ENCODE measurements around the gene HSD3B7.

HSD3B7 gene

DNA sequence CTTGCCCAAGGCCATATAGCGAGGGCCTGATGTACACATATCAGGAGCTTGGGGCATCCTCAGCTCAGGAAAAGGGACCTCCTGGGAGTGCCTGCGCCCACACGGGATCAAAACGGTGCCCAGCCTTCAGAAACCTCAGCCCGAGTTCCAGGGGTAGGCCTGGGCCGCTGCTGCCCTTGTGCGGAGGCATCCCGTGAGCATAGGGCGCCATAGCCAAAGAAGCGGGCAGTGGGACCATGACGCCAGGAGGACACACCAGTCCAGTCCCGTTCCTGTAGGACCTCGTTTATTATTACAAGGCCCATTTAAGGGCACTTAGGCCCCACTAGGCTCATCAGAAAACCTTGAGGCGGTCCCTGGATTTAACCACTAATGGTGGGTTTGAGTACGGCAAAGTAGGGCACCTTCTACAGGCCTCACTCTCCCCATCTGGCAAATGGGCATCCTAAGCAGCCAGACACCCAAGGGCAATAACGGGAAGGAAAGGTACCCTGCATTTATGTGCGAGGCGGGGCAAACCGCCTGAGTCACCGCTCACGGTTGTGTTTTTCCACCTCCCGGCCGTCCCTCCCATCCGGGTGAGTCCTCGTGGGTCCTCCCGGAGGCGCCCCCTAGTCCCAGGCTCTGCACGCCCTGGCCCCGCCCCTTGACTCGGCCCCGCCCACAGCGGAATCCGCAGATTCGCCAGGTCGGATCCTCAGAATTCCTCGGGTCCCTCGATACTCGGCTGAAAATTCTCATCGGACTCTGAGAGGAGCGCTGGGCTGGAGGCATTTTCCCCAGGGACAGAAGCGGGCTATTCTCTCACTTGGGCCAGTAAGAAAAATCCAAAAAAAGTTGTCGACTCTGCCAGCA is 28.2 kb upstream of the HSD3B7 start:
- peak; percentile 76 to 77 for DNase-seq (ENCODE audit: low read depth in 2 of 2, low spot score in 1 of 2)

DNA sequence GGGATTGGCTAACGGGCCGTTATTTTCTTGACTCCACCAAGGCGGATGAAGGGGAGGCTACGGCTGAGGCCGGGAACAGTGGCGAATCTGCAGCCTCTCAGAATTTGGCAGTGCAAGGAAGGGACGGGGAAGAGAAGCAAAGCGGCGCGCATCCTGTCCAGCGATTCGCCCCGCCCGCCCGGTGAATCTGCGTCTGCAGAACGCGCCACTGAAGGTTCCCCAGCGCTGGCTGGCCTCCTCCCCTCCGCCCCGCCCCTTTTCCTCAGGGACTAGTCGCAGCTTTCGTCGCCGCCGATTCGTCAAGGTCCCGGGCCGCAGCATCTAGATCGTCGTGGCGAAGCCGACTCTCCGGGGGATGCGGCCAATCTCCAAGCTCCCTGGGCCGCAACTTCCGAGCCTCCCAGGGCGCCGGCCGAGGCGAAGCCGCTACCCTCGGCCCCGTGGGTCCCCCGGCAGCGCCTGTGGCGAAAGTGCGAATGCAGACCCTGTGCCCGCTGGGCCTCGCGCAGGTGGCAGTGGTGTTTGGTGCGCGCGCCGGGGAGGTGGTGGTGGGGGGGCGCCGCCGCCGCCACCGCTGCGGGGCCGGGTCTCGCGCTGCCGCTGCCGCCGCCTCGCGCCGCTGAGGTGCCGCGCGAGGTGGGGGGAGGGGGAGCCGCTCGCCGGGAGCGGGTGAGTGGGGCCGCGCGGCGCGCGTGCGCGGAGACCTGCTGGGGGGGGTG is 27.4 kb upstream of the HSD3B7 start, which contains the start of gene SETD1A:
Gene SETD1A, plus strand, starts transcription at position 299 of the 719 bp plus-strand sequence. CDS start 978 bp downstream, outside the sequence.
- peak; percentile 97 to 98 for DNase-seq (ENCODE audit: low read depth in 2 of 2, low spot score in 1 of 2)

DNA sequence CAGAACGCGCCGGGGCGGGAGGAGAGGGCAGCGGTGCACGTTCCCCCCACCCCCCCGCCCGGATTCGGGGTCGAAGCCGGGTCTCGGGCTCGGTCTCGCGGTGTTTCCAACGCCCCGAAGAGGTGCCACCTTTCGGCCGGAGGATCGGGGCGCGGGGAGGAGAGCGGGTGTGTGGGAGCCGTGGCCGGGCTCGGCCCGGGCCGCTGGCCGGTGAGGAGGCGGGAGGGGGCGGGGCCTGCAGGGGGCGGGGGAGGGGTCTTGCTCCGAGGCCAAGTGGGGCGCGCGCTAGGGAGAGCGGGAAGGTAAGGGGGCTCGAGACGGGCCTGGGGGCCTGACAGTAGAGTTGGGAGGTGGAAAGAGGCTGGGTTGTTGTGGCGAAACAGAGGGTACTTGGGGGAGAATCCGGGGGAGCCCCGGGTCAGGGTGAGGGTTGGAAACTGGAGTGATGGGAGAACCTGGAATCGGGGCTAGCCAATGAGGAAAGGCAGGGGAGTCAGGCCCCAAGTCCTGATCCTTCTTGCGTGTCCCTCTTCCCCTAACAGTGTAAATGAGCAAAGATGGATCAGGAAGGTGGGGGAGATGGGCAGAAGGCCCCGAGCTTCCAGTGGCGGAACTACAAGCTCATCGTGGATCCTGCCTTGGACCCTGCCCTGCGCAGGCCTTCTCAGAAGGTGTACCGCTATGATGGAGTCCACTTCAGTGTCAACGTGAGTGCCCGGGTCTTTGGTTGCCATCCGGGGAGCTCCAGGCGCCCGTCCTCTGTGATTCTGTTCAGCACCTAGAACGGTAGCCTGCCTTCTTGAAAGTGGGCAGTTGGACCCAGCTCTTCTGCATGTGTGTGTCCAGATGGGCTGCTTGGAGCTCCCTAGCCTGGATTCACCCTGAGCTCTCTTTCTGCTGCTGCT is 26.6 kb upstream of the HSD3B7 start:
- DNase-seq (ENCODE audit: low read depth in 2 of 2, low spot score in 1 of 2), result peak in 1 of 2 donors; percentile 19

DNA sequence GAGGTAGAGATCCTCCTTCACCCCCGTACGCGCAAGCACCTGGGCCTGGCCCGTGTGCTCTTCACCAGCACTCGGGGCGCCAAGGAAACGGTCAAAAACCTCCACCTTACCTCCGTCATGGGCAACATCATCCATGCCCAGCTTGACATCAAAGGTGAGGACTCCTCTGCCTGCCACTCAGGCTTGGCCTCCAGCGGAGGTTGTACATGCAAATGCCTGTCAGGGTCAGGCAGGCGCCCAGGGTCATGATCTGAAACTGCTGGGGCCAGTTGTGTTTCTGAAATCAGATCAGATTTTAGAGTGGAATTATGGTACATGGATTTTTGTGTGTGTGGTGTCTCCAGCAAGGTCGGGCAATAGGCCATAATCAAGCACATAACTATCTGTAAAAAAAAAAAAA is 23.6 kb upstream of the HSD3B7 start:
- DNase-seq (ENCODE audit: low read depth in 2 of 2, low spot score in 1 of 2), result no peak

DNA sequence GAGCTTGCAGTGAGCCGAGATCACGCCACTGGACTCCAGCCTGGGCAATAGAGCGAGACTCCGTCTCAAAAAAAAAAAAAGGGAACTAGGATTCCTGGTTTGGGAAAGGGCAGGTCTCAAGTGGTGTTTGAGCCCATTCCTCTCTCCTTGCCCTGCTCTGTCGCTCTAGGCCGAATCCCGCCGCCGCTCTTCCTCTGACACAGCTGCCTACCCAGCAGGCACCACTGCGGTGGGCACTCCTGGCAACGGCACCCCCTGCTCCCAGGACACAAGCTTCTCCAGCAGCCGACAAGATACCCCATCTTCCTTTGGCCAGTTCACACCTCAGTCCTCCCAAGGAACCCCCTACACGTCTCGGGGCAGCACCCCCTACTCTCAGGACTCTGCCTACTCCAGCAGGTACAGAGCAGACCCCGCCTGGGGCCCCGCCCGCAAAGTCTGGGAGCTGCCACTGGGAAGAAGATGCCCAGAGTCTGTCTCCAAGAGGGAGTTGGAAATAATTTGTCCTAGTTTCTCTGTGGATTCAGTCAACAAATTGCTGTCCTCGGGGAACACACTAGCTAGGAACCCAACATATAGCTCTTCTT is 21.0 kb upstream of the HSD3B7 start:
- no peak for DNase-seq (ENCODE audit: low read depth in 2 of 2, low spot score in 1 of 2)

DNA sequence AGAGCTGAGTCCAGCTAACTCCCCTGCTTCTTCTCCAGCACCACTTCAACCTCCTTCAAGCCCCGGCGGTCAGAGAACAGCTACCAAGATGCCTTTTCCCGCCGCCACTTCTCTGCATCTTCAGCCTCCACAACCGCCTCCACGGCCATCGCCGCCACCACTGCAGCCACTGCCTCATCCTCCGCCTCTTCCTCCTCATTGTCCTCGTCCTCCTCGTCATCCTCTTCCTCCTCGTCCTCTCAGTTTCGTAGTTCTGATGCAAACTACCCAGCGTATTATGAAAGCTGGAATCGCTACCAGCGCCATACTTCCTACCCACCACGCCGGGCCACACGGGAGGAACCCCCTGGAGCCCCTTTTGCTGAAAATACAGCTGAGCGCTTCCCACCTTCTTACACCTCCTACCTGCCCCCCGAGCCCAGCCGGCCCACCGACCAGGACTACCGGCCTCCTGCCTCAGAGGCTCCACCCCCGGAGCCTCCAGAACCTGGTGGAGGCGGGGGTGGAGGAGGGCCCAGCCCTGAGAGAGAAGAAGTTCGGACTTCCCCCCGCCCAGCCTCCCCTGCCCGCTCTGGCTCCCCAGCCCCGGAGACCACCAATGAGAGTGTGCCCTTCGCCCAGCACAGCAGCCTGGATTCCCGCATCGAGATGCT is 20.3 kb upstream of the HSD3B7 start:
- DNase-seq (ENCODE audit: low read depth in 2 of 2, low spot score in 1 of 2), result no peak

DNA sequence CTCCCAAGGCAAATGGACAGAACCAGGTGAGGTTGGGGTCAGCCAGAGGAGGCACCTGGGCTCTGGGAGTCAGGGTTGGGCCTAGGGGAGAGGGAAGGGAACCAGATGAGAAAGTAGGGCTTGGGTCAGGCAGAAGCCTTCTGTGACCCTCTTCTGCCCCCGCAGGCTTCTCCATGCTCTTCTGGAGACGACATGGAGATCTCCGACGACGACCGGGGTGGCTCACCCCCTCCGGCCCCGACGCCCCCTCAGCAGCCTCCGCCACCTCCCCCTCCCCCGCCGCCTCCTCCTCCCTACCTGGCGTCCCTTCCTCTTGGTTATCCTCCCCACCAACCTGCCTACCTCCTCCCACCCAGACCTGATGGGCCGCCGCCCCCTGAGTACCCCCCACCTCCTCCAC is 19.6 kb upstream of the HSD3B7 start:
- no peak for DNase-seq (ENCODE audit: low read depth in 2 of 2, low spot score in 1 of 2)

DNA sequence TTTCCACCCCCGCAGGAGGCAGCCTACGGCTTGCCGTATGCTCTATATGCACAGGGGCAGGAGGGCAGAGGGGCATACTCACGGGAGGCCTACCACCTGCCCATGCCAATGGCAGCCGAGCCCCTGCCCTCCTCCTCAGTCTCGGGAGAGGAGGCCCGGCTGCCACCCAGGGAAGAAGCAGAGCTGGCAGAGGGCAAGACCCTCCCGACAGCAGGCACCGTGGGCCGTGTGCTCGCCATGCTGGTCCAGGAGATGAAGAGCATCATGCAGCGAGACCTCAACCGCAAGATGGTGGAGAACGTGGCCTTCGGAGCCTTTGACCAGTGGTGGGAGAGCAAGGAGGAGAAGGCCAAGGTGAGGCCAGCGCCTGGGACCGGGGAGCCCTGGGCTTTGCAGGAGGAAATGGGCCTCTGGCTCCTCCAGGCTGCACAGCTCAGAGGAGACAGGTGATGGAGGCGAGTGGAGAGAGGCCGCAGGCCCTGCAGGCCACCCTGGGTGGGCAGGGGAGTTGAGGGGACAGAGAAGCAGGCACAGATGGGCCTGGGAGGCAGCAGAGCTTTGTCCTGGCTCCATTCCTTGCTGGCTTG is 18.9 kb upstream of the HSD3B7 start:
- DNase-seq (ENCODE audit: low read depth in 2 of 2, low spot score in 1 of 2), result no peak

DNA sequence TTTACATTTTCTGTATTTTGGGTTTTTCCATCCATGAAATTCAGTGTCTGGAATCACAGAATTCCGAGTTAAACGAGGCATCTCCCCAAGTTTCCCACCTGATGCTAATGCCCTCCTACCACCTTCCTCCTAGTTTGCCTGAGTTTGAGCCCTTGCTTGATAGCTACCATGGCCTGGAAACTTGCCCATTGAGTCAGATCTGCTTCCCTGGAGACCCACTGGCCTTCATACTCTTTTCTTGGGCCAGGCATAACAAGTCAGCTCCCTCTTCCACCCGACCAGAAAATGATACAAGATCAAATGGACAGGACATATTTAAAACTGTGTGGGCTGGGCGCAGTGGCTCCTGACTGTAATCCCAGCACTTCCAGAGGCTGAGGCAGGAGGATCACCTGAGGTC is 17.2 kb upstream of the HSD3B7 start:
- DNase-seq (ENCODE audit: low read depth in 2 of 2, low spot score in 1 of 2), result no peak

DNA sequence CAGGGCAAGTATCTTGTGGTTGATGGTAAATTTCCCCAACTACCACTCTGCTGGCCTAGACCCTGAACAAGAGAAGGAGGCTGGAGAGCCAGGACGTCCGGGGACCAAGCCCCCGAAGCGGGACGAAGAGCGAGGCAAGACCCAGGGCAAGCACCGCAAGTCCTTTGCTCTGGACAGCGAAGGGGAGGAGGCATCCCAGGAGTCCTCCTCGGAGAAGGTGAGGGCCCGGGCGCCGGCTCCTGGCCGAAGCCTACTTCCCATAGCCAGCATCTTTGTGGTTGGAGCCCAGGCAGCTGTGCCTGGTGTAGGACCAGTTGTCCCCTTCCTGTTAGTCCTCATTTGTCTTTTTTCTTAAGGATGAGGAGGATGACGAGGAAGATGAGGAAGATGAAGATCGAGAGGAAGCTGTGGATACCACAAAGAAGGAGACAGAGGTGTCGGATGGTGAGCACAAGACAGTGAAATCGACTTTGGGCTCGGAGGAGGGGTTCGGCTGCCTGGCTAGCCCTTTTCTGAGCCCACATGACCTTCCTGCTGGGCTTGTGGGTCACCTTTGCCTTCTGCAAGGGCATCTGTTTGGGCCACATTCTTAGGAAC is 15.7 kb upstream of the HSD3B7 start:
- DNase-seq (ENCODE audit: low read depth in 2 of 2, low spot score in 1 of 2), result no peak

DNA sequence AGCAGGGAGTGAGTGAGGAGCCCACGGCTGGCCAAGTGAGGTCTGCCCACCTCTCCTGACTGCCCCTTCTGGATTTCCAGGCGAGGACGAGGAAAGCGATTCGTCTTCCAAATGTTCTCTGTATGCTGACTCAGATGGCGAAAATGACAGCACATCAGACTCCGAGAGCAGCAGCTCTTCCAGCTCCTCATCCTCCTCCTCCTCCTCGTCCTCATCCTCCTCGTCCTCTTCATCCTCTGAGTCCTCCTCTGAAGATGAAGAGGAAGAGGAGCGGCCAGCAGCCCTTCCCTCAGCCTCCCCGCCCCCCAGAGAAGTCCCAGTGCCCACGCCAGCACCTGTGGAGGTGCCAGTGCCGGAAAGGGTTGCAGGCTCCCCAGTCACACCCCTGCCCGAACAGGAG is 13.7 kb upstream of the HSD3B7 start:
- no peak for DNase-seq (ENCODE audit: low read depth in 2 of 2, low spot score in 1 of 2)

DNA sequence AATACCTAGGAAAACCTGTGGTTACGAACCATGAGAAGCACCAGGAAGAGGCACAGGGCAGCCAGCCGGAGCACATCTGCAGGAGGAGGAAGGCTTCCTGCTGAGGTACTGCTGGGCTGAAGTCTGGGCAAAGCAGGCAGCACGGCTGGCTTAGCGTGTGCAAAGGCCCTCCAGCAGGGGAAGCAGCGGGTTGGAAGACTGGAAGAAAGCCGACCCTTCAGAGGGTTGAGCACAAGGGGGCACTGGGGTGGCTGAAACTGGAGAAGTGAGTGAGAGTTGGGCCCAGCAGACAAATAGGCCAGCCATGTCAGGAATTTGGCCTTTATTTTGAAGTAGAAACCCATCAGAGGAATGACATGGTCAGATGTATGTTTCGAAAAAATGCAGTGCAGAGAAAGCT is 12.1 kb upstream of the HSD3B7 start:
- no peak for DNase-seq (ENCODE audit: low read depth in 2 of 2, low spot score in 1 of 2)

DNA sequence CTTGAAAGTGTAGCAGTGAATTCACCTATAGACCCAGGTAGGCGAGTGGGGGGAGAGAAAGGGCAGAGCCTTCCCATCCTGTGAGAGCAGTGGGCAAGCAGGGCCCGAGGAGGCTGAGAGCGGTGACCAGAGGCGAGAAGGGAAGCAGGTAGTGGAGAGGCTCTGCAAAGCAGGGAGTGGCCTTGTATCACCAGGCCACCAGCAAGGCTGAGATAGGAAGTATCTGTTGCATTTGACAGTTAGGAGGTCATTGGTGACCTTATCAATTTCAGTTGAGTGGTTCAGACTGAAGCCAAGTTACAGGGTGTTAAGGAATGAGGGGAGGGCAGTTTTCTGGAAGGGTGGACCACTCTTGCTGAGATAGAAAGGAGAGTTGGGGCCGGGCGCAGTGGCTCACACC is 10.7 kb upstream of the HSD3B7 start:
- DNase-seq (ENCODE audit: low read depth in 2 of 2, low spot score in 1 of 2), result no peak

DNA sequence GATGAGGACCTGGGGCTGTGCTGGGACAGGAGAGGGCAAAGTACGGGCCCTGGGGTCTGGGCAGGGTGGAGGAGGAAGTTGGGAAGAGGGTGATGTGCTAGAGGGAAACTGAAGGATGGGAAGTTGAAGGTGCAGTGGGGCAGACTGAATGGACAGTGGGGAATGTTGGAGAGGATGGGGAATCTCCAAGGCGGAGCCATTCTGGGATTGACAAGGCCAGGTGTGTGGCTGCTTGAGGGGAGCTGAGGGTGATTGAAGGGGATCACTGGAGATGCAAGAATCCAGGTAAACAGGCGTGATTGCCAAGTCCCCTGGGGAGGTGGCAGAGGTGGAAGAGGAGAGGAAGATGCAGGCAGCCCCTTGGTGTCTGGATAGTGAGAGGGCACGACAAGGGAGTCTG is 8.5 kb upstream of the HSD3B7 start:
- DNase-seq (ENCODE audit: low read depth in 2 of 2, low spot score in 1 of 2), result no peak

DNA sequence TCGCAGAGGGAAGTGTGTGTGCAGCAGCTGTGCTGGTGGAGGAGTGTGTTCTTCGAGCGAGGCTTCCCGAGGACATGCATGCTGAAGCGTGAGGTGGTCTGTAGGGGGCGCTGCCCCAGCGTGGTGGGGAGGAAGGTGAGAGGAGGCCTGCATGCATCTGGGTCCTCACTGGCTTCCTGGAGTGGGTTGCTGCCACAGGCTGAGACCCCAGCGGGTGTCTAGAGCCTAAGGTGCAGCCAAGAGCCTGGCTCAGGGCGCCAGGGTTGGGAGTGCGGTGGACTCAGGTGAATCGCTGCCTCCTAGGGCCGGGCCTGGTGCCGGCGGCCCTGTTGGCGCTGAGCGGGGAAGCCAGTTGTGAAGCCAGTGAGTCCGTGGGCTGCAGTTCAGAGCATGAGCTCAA is 7.5 kb upstream of the HSD3B7 start:
- no peak for DNase-seq (ENCODE audit: low read depth in 2 of 2, low spot score in 1 of 2)

DNA sequence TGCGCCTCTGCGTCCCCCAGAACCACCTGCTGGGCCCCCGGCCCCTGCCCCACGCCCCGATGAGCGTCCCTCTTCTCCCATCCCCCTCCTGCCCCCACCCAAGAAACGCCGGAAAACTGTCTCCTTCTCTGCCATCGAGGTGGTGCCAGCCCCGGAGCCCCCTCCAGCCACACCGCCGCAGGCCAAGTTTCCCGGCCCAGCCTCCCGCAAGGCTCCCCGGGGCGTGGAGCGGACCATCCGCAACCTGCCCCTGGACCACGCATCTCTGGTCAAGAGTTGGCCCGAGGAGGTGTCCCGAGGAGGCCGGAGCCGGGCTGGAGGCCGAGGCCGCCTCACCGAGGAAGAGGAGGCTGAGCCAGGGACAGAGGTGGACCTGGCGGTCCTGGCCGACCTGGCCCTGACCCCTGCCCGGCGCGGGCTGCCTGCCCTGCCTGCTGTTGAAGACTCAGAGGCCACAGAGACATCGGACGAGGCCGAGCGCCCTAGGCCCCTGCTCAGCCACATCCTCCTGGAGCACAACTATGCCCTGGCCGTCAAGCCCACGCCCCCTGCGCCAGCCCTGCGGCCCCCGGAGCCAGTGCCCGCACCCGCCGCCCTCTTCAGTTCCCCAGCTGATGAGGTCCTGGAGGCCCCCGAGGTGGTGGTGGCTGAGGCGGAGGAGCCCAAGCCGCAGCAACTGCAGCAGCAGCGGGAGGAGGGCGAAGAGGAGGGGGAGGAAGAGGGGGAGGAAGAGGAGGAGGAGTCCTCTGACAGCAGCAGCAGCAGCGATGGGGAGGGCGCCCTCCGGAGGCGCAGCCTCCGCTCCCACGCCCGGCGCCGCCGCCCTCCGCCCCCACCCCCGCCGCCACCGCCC is 5.6 kb upstream of the HSD3B7 start:
- DNase-seq (ENCODE audit: low read depth in 2 of 2, low spot score in 1 of 2), result no peak

DNA sequence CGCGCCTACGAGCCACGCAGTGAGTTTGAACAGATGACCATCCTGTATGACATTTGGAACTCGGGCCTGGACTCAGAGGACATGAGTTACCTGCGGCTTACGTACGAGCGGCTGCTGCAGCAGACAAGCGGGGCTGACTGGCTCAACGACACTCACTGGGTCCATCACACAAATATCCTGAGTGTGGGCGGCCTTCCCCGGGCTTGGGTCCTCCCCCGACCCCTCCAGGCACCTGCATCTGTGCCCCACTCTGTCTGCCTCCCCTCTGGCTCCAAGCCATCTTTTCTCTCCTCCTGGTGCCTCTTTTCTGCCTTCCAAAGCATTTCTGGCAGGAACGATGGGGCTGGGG is 5.0 kb upstream of the HSD3B7 start:
- no peak for DNase-seq (ENCODE audit: low read depth in 2 of 2, low spot score in 1 of 2)

DNA sequence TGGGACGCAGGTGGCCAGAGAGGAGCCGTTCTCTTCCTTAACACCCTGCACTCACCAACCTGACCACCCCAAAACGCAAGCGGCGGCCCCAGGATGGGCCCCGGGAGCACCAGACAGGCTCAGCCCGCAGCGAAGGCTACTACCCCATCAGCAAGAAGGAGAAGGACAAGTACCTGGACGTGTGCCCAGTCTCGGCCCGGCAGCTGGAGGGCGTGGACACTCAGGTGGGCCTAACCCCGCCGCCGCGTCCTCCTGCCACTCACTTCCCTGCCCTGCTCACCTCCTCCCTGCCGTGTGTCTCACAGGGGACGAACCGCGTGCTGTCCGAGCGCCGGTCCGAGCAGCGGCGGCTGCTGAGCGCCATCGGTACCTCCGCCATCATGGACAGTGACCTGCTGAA is 4.6 kb upstream of the HSD3B7 start:
- DNase-seq (ENCODE audit: low read depth in 2 of 2, low spot score in 1 of 2), result no peak

DNA sequence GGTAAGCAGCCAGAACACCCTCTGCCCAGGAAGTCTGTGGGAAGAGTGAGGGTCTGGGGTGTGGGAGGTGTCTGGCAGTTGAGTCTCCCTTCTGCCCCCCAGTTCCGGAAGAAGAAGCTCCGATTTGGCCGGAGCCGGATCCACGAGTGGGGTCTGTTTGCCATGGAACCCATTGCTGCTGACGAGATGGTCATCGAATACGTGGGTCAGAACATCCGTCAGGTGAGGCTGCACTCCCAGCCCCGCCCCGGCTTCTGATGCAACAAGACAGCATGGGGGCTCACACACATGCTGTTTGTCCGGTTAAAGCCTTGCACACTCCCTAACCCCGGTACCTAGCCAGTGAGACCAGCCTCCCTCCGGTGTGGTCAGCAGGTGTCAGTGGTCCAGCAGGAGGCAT is 4.0 kb upstream of the HSD3B7 start:
- DNase-seq (ENCODE audit: low read depth in 2 of 2, low spot score in 1 of 2), result no peak

All from stimulated activated CD8-positive, alpha-beta memory T cell treated with anti-CD3 and anti-CD28 coated beads, Interleukin-4, amount 100 ng/mL, for 1 hour (primary cell).